BJ (cell line): ENCODE measurements around the gene FADS1. TPM values are rescaled to one million over a fixed set of nuclear protein-coding genes. Genes with fewer than 3 reads are reported as not detected.

Experiments
- CTCF ChIA-PET: fragments of 350-600 bp; formaldehyde crosslinking; extraction: SDS; loops from one replicate; lab custom pipeline; 2021; ENCODE audit warnings: antibody characterized with exemption, inconsistent platforms; lab: Yijun Ruan, JAX
- POLR2A ChIA-PET: fragments of 300-600 bp; sonication (Branson Sonifier 250); formaldehyde crosslinking; extraction: SDS; loops from one replicate; lab custom pipeline; 2021; ENCODE audit warnings: antibody characterized with exemption; lab: Charles Lee
- DNase-seq: peaks from one replicate; pipeline ENCODE4 v3.0.0-alpha.2; 2011; ENCODE audit warnings: low read depth
- H3K27me3 ChIP-seq: 2 replicates; pipeline ENCODE4 v1.6.0; 2011; ENCODE audit warnings: low read length; ENCODE audit not compliant: control insufficient read depth, insufficient read depth
- H3K36me3 ChIP-seq: 2 replicates; pipeline ENCODE4 v1.5.1; 2011; ENCODE audit warnings: low read length; ENCODE audit not compliant: control insufficient read depth, insufficient read depth
- H3K4me3 ChIP-seq: 2 replicates; pipeline ENCODE4 v1.5.1; 2011; ENCODE audit warnings: low read depth, mild to moderate bottlenecking, control low read depth, low read length
- CTCF ChIP-seq: IDR thresholded peaks from 2 replicates; pipeline ENCODE4 v1.5.1; 2011; ENCODE audit warnings: low read depth, mild to moderate bottlenecking, control low read depth, inconsistent platforms, low read length, moderate library complexity; ENCODE audit not compliant: insufficient read depth
- polyA plus RNA-seq: library from polyadenylated mRNA; depleted of rRNA; stranded (reverse); fragments of >200 nt; gene quantifications from 2 replicates; pipeline ENCODE4 v1.2.3, GENCODE V29; 2011

Gene FADS1
- polyA plus RNA-seq, 1 experiment, result 58.0 TPM

GRCh38 chr11:61761440-61762222 is 55.2 kb downstream of the FADS1 start:
- POLR2A ChIA-PET, result no interaction called here
- DNase-seq, result no peak
- Histone ChIP-seq H3K36me3 (no peaks in the 10 kb centered on the region), H3K27me3 (peaks cover 7% of the 10 kb centered on the region), H3K4me3 (no peak overlapping the region)
- TF ChIP-seq CTCF, result no peak
- CTCF ChIA-PET, result interaction anchor here (1.0 to 2.1 kb wide), 2 partner anchors 9 to 14 kb away, joined by 4 to 7 read pairs; partner anchors contain the start of gene MYRF

- no peak for DNase-seq
- Histone ChIP-seq H3K36me3 (no peaks in the 10 kb centered on the region), H3K27me3 (peaks cover 7% of the 10 kb centered on the region), H3K4me3 (no peak overlapping the region)
- TF ChIP-seq CTCF, result no peak
- ChIA-PET CTCF (interaction anchor here (1.0 to 2.1 kb wide), 2 partner anchors 8 to 13 kb away, joined by 4 to 7 read pairs; partner anchors contain the start of gene MYRF), POLR2A (no interaction called here)
Measured at GRCh38 chr11:61760946-61761345, 55.9 kb downstream of the FADS1 start.

GRCh38 chr11:61757213-61757862 is 59.5 kb downstream of the FADS1 start:
- ChIA-PET CTCF (interaction anchor here (2.1 to 4.6 kb wide), 2 partner anchors 10 to 351 kb away, joined by 6 to 25 read pairs; no protein-coding TSS in a partner anchor), POLR2A (no interaction called here)
- H3K36me3 ChIP-seq, result no peaks in the 10 kb centered on the region
- TF ChIP-seq CTCF, result no peak
- H3K4me3 ChIP-seq, result no peak overlapping the region
- no peaks in the 10 kb centered on the region; the same call in 1 of the 2 replicates for H3K27me3 ChIP-seq
- DNase-seq, result no peak

- no peak for TF ChIP-seq CTCF
- Histone ChIP-seq H3K4me3 (no peak overlapping the region), H3K27me3 (no peaks in the 10 kb centered on the region; the same call in 1 of the 2 replicates), H3K36me3 (no peaks in the 10 kb centered on the region)
- DNase-seq, result no peak
- CTCF ChIA-PET, result interaction anchor here (1.1 to 4.6 kb wide), 3 partner anchors 10 to 351 kb away, joined by 3 to 25 read pairs (median 6); no protein-coding TSS in a partner anchor
- POLR2A ChIA-PET, result no interaction called here
Measured at GRCh38 chr11:61756452-61757212, 60.2 kb downstream of the FADS1 start.

GRCh38 chr11:61756147-61756451 is 60.7 kb downstream of the FADS1 start:
- no peak for TF ChIP-seq CTCF
- H3K4me3 ChIP-seq, result no peak overlapping the region
- CTCF ChIA-PET, result interaction anchor here (1.1 to 4.6 kb wide), 2 partner anchors 9 to 23 kb away, joined by 3 to 25 read pairs; no protein-coding TSS in a partner anchor
- POLR2A ChIA-PET, result no interaction called here
- DNase-seq, result no peak
- no peaks in the 10 kb centered on the region for H3K36me3 ChIP-seq
- no peaks in the 10 kb centered on the region; the same call in 1 of the 2 replicates for H3K27me3 ChIP-seq
